GM12878 (cell line): ENCODE measurements around the gene STK4.

ENCODE experiments used
- ETV6 ChIP-seq, 2 experiments: fragments of 450-650 bp in 1 of 2; IDR thresholded peaks in 1 of 2; conservative IDR thresholded peaks in 1 of 2; 2 replicates each; pipeline ENCODE4 v1.6.1; 2014; ENCODE audit warnings: antibody characterized with exemption in 1 of 2, borderline replicate concordance in 1 of 2, low read depth in 1 of 2, mild to moderate bottlenecking in 1 of 2, moderate library complexity in 1 of 2
- HDAC2 ChIP-seq: fragments of 200-600 bp; sonication (generic); IDR thresholded peaks from 2 replicates; pipeline ENCODE4 v1.6.1; 2017

GRCh38 chr20:45103072-45103471 lies 136.8 kb downstream of the STK4 start:
- TF ChIP-seq HDAC2, result no peak
- TF ChIP-seq ETV6 (conservative IDR thresholded peaks at IDR 0.05 in 1 of 2, IDR thresholded peaks at IDR 0.05 in 1 of 2; ENCODE audit: borderline replicate concordance in 1 of 2, low read depth in 1 of 2), result no peak
